Measurements from ENCODE around the gene MYO5B. TPM values are rescaled to one million over a fixed set of nuclear protein-coding genes. Genes with fewer than 3 reads are reported as not detected.

MYO5B gene
- total RNA-seq, 1 experiment from 2014 or later: 32.1 TPM

- H3K9ac ChIP-seq (ENCODE audit: low read length): no peak overlapping the region
- intact Hi-C loops (cut with micrococcal nuclease): no loop called here
- TF ChIP-seq RAD21 (IDR thresholded peaks at IDR 0.05; ENCODE audit: low read depth) (no peak), ZBTB33 (IDR thresholded peaks at IDR 0.05; ENCODE audit: extremely low read depth, insufficient replicate concordance, low read length) (no peak), TCF7L2 (IDR thresholded peaks at IDR 0.05; ENCODE audit: borderline replicate concordance, extremely low read depth, insufficient read depth, insufficient read length) (no peak), EZH2phosphoT487 (IDR thresholded peaks at IDR 0.05; ENCODE audit: borderline replicate concordance) (no peak), EGR1 (IDR thresholded peaks at IDR 0.05; ENCODE audit: low read depth) (no peak), SRF (IDR thresholded peaks at IDR 0.05; ENCODE audit: low read depth) (no peak)
- TF ChIP-seq, protein P1, sequence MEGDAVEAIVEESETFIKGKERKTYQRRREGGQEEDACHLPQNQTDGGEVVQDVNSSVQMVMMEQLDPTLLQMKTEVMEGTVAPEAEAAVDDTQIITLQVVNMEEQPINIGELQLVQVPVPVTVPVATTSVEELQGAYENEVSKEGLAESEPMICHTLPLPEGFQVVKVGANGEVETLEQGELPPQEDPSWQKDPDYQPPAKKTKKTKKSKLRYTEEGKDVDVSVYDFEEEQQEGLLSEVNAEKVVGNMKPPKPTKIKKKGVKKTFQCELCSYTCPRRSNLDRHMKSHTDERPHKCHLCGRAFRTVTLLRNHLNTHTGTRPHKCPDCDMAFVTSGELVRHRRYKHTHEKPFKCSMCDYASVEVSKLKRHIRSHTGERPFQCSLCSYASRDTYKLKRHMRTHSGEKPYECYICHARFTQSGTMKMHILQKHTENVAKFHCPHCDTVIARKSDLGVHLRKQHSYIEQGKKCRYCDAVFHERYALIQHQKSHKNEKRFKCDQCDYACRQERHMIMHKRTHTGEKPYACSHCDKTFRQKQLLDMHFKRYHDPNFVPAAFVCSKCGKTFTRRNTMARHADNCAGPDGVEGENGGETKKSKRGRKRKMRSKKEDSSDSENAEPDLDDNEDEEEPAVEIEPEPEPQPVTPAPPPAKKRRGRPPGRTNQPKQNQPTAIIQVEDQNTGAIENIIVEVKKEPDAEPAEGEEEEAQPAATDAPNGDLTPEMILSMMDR (IDR thresholded peaks at IDR 0.05 in 2 of 3, conservative IDR thresholded peaks at IDR 0.05 in 1 of 3; ENCODE audit: borderline replicate concordance in 1 of 3, insufficient read depth in 1 of 3, low read depth in 2 of 3, low read length in 2 of 3): no peak
- POLR2A ChIA-PET: no interaction called here
- CTCF ChIA-PET: no interaction called here
- RAD21 ChIA-PET (ENCODE audit: low non-redundant PET in 1 of 2, low total read pairs in 2 of 2, uncharacterized antibody in 2 of 2, unreplicated experiment in 2 of 2): no interaction called here
- H2AFZ ChIP-seq (ENCODE audit: low read depth, low read length, poor library complexity, severe bottlenecking): no peak overlapping the region
- ATAC-seq (no peak), DNase-seq (ENCODE audit: low read depth, low spot score) (no peak)
- no peaks in the 10 kb centered on the region for H3K4me1 ChIP-seq (ENCODE audit: control insufficient read depth in 1 of 2, insufficient read depth in 2 of 2, low read length in 2 of 2)
- no peak overlapping the region for H3K4me2 ChIP-seq (ENCODE audit: low read length)
- H3K79me2 ChIP-seq (ENCODE audit: insufficient read depth, low read length): no peaks in the 10 kb centered on the region
- no peak overlapping the region for H3K4me3 ChIP-seq (replicated peaks in 1 of 2; ENCODE audit: low read depth in 1 of 2, low read length in 2 of 2)
- no peaks in the 10 kb centered on the region; the same call in 1 of the 2 replicates for H3K9me2 ChIP-seq (ENCODE audit: insufficient read depth)
- H3K36me3 ChIP-seq (ENCODE audit: control insufficient read depth in 1 of 2, insufficient read depth in 2 of 2, low read length in 2 of 2): no peaks in the 10 kb centered on the region
- no peaks in the 10 kb centered on the region for H3K9me3 ChIP-seq (ENCODE audit: control insufficient read depth in 1 of 2, insufficient read depth in 1 of 2, low read depth in 1 of 2, low read length in 2 of 2)
- H3K27ac ChIP-seq (ENCODE audit: low read depth, low read length): no peak overlapping the region
- H3K27me3 ChIP-seq (ENCODE audit: insufficient read depth, low read length): no peaks in the 10 kb centered on the region
- no peaks in the 10 kb centered on the region for H4K20me1 ChIP-seq (ENCODE audit: insufficient read depth)
- no TSS peak for BruUV-seq (replicated peaks)
These were observed 129.4 kb downstream of the MYO5B start for GRCh38 chr18:50065527-50065926.
